ENCODE data around the gene DLX3. TPM values are rescaled to one million over a fixed set of nuclear protein-coding genes. Genes with fewer than 3 reads are reported as not detected.

The DLX3 gene
- total RNA-seq, 1 donor from 2014 or later = not detected

DNA sequence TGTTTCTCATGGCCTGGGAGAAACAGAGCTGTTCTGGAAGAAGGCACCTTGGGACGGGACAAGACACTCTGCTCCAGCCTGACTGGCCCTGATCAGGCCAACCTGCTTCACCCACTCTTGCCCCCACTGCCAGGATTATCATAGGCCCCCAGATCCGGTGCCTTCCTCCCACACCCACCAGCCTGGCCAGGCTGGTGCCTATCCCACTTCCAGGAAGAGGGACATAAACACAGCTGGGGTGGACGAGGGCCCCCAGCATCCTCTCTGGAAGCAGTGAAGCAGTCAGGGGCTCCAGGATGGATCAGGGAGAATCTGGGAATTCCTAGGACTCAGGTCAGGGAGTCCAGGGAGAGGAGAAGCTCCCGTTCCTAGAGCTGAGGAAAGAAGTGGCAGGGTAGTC, 44.0 kb upstream of the DLX3 start:
- Mint-ChIP-seq H3K4me1 (no peaks in the 10 kb centered on the region), H3K36me3 (ENCODE audit: low read depth) (no peaks in the 10 kb centered on the region), H3K27ac (no peak overlapping the region), H3K4me3 (no peak overlapping the region), H3K27me3 (peaks cover 24% of the 10 kb centered on the region), H3K9me3 (no peaks in the 10 kb centered on the region)
- intact Hi-C loops (cut with micrococcal nuclease) = no loop called here
- ATAC-seq (ENCODE audit: low read depth) (no peak), DNase-seq (no peak)
- ChIA-PET CTCF (no interaction called here), POLR2A (no interaction called here)
- TF ChIP-seq CTCF (IDR thresholded peaks at IDR 0.05) = no peak

- Mint-ChIP-seq H3K27me3 (peaks cover 14% of the 10 kb centered on the region), H3K36me3 (ENCODE audit: low read depth) (no peaks in the 10 kb centered on the region), H3K4me3 (no peak overlapping the region), H3K4me1 (no peaks in the 10 kb centered on the region), H3K27ac (no peak overlapping the region), H3K9me3 (no peaks in the 10 kb centered on the region)
- ATAC-seq (ENCODE audit: low read depth) = no peak
- intact Hi-C loops (cut with micrococcal nuclease) = no loop called here
- TF ChIP-seq CTCF (IDR thresholded peaks at IDR 0.05) = no peak
- CTCF ChIA-PET = no interaction called here
- no peak for DNase-seq
- POLR2A ChIA-PET = no interaction called here
Observed at GRCh38 chr17:50037321-50038107, 42.5 kb upstream of the DLX3 start.

GRCh38 chr17:50036455-50037261, 41.6 kb upstream of the DLX3 start:
- ChIA-PET CTCF (no interaction called here), POLR2A (no interaction called here)
- H3K36me3 Mint-ChIP-seq (ENCODE audit: low read depth) = no peaks in the 10 kb centered on the region
- H3K4me3 Mint-ChIP-seq = no peak overlapping the region
- no peaks in the 10 kb centered on the region for H3K9me3 Mint-ChIP-seq
- H3K27me3 Mint-ChIP-seq = peaks cover 16% of the 10 kb centered on the region
- no peaks in the 10 kb centered on the region for H3K4me1 Mint-ChIP-seq
- no peak overlapping the region for H3K27ac Mint-ChIP-seq
- no peak for ATAC-seq (ENCODE audit: low read depth)
- intact Hi-C loops (cut with micrococcal nuclease) = no loop called here
- no peak for TF ChIP-seq CTCF (IDR thresholded peaks at IDR 0.05)
- no peak for DNase-seq

DNA sequence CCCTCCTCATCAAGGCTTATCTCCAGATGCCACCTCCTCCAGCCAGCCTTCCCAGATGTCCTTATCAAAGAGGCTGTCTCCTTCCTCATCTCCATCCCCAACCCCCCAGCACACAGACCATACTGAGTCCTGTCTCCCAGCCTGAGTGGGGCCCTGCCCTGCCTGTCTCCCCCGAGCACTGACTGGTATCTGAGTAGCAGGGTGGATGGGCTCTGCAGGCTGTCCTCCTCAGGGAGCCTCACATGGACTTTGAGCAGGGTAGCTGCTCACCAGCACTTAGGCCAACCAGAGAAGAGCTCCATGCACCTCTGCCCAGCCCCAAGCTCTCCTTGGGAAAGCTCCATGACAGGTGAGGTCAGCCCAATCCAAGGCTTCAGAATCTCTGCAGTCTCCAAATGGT, 40.9 kb upstream of the DLX3 start:
- no peaks in the 10 kb centered on the region for H3K4me1 Mint-ChIP-seq
- intact Hi-C loops (cut with micrococcal nuclease) = no loop called here
- no peak for ATAC-seq (ENCODE audit: low read depth)
- DNase-seq = no peak
- no peaks in the 10 kb centered on the region for H3K9me3 Mint-ChIP-seq
- H3K36me3 Mint-ChIP-seq (ENCODE audit: low read depth) = no peaks in the 10 kb centered on the region
- no peak for TF ChIP-seq CTCF (IDR thresholded peaks at IDR 0.05)
- peaks cover 17% of the 10 kb centered on the region for H3K27me3 Mint-ChIP-seq
- H3K4me3 Mint-ChIP-seq = no peak overlapping the region
- H3K27ac Mint-ChIP-seq = no peak overlapping the region
- CTCF ChIA-PET = no interaction called here
- POLR2A ChIA-PET = no interaction called here

GRCh38 chr17:50035421-50035879, 40.4 kb upstream of the DLX3 start:
- ChIA-PET CTCF (no interaction called here), POLR2A (no interaction called here)
- Mint-ChIP-seq H3K4me3 (no peak overlapping the region), H3K9me3 (no peaks in the 10 kb centered on the region), H3K4me1 (no peaks in the 10 kb centered on the region), H3K27me3 (peaks cover 17% of the 10 kb centered on the region), H3K27ac (no peak overlapping the region), H3K36me3 (ENCODE audit: low read depth) (no peaks in the 10 kb centered on the region)
- ATAC-seq (ENCODE audit: low read depth) = no peak
- DNase-seq = no peak
- TF ChIP-seq CTCF (IDR thresholded peaks at IDR 0.05) = no peak
- intact Hi-C loops (cut with micrococcal nuclease) = no loop called here
